Mammary epithelial cell (primary cell): ENCODE data around the gene IER5L.

Experiments
- EZH2 ChIP-seq: IDR thresholded peaks from 2 replicates; pipeline ENCODE4 v1.6.1; 2012; ENCODE audit warnings: low read length, inconsistent platforms, borderline replicate concordance
- TF ChIP-seq, protein P1 (sequence below), 2 donors: IDR thresholded peaks in 1 of 2; conservative IDR thresholded peaks in 1 of 2; 2 replicates each; pipeline ENCODE4 v1.5.1; 2011 to 2012; ENCODE audit warnings: inconsistent platforms in 2 of 2, low read length in 2 of 2, mild to moderate bottlenecking in 2 of 2, control low read depth in 1 of 2, low read depth in 1 of 2; ENCODE audit not compliant: insufficient read depth in 1 of 2; ENCODE audit errors: extremely low read depth in 1 of 2

DNA sequence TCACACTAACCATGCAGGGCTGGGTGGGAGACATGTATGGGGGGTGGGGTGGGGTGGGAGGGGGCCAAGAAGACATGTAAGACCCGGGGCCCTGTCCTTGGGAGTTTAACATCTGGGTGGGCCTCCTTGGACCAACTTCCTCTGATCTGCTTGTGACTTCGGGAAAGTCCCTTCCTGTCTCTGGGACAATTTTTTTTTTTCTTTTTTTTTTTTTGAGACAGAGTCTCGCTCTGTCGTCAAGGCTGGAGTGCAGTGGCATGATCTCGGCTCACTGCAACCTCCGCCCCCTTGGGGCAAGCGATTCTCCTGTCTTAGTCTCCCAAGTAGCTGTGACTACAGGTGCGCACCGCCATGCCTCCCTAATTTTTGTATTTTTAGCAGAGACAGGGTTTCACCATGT is 23.8 kb upstream of the IER5L start:
- TF ChIP-seq, protein P1, sequence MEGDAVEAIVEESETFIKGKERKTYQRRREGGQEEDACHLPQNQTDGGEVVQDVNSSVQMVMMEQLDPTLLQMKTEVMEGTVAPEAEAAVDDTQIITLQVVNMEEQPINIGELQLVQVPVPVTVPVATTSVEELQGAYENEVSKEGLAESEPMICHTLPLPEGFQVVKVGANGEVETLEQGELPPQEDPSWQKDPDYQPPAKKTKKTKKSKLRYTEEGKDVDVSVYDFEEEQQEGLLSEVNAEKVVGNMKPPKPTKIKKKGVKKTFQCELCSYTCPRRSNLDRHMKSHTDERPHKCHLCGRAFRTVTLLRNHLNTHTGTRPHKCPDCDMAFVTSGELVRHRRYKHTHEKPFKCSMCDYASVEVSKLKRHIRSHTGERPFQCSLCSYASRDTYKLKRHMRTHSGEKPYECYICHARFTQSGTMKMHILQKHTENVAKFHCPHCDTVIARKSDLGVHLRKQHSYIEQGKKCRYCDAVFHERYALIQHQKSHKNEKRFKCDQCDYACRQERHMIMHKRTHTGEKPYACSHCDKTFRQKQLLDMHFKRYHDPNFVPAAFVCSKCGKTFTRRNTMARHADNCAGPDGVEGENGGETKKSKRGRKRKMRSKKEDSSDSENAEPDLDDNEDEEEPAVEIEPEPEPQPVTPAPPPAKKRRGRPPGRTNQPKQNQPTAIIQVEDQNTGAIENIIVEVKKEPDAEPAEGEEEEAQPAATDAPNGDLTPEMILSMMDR (conservative IDR thresholded peaks at IDR 0.05 in 1 of 2, IDR thresholded peaks at IDR 0.05 in 1 of 2; ENCODE audit: extremely low read depth in 1 of 2, insufficient read depth in 1 of 2, low read depth in 1 of 2, low read length in 2 of 2): no peak
- no peak for TF ChIP-seq EZH2
